ENCODE data around the gene IFT57. TPM values are rescaled to one million over a fixed set of nuclear protein-coding genes. Genes with fewer than 3 reads are reported as not detected.

Gene IFT57
- total RNA-seq, 1 donor from 2014 or later: 17.9 TPM

DNA sequence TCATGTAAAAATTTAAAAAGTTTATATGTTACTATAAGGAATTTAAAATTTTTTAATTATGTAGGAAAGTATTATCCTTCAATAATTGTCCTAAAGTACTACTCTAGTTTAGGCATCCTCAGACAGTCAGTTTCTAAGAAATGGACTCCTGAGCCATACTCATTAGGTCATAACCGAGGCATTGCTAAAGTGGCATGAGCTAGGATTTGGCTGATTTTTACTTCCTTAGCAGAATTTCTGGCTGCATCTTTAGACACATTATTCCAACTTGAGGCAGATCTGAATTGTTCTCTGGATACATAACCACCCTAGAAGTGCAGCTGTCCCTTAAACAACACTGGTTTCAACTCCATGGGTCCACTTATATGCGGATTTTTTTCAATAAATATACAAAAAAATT is 38.3 kb downstream of the IFT57 start:
- DNase-seq (ENCODE audit: low read depth): no peak
- no peak overlapping the region for H3K4me3 ChIP-seq (ENCODE audit: low read depth, low read length)
- no peaks in the 10 kb centered on the region for H3K36me3 ChIP-seq (ENCODE audit: control insufficient read depth, insufficient read depth, low read length)
- H3K27me3 ChIP-seq (ENCODE audit: control insufficient read depth, insufficient read depth, low read length): no peaks in the 10 kb centered on the region
- TF ChIP-seq, protein P1, sequence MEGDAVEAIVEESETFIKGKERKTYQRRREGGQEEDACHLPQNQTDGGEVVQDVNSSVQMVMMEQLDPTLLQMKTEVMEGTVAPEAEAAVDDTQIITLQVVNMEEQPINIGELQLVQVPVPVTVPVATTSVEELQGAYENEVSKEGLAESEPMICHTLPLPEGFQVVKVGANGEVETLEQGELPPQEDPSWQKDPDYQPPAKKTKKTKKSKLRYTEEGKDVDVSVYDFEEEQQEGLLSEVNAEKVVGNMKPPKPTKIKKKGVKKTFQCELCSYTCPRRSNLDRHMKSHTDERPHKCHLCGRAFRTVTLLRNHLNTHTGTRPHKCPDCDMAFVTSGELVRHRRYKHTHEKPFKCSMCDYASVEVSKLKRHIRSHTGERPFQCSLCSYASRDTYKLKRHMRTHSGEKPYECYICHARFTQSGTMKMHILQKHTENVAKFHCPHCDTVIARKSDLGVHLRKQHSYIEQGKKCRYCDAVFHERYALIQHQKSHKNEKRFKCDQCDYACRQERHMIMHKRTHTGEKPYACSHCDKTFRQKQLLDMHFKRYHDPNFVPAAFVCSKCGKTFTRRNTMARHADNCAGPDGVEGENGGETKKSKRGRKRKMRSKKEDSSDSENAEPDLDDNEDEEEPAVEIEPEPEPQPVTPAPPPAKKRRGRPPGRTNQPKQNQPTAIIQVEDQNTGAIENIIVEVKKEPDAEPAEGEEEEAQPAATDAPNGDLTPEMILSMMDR (IDR thresholded peaks at IDR 0.05; ENCODE audit: insufficient read depth, low read length, poor library complexity, severe bottlenecking): no peak

DNA sequence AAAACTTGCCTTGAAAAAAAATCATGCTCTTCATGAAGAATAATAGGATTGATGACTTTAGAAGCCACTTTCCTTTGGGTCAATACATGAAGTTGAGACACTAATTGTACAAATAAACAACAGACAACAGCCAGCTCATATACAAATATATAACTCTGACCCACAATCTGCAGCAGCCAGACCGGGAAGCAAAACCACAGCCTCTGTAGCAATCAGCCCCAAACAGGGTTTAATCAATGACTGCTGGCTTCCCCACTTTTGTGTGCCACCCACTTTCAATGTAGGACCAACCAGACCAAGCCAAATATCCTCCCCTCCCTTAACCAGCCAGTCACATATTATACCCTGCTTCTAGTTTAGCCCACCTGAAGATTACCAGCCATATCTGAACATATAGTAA is 39.0 kb downstream of the IFT57 start:
- Histone ChIP-seq H3K27me3 (ENCODE audit: control insufficient read depth, insufficient read depth, low read length) (no peaks in the 10 kb centered on the region), H3K36me3 (ENCODE audit: control insufficient read depth, insufficient read depth, low read length) (no peaks in the 10 kb centered on the region), H3K4me3 (ENCODE audit: low read depth, low read length) (no peak overlapping the region)
- TF ChIP-seq, protein P1 (IDR thresholded peaks at IDR 0.05; ENCODE audit: insufficient read depth, low read length, poor library complexity, severe bottlenecking): no peak
- no peak for DNase-seq (ENCODE audit: low read depth)

DNA sequence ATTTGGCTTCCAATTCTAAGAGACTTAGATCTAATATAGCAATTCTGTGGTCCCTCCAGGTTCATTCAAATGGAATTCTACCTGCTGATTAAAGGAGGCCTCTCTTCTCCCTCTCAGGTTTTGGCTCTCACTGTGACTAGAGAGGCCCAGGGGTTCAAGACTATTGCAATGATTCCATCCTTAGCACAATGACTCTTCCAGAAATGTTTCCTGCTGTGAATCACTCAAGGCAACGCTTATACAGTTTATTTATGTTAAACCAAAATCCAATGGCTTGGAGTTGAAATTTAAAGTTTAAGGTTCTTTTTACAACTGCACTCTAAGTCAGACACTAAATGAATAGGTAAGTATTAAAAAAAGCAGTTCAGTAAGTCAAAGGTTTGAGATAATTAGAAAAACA is 39.9 kb downstream of the IFT57 start:
- TF ChIP-seq, protein P1 (IDR thresholded peaks at IDR 0.05; ENCODE audit: insufficient read depth, low read length, poor library complexity, severe bottlenecking): no peak
- Histone ChIP-seq H3K4me3 (ENCODE audit: low read depth, low read length) (no peak overlapping the region), H3K36me3 (ENCODE audit: control insufficient read depth, insufficient read depth, low read length) (no peaks in the 10 kb centered on the region), H3K27me3 (ENCODE audit: control insufficient read depth, insufficient read depth, low read length) (no peaks in the 10 kb centered on the region)
- no peak for DNase-seq (ENCODE audit: low read depth)

DNA sequence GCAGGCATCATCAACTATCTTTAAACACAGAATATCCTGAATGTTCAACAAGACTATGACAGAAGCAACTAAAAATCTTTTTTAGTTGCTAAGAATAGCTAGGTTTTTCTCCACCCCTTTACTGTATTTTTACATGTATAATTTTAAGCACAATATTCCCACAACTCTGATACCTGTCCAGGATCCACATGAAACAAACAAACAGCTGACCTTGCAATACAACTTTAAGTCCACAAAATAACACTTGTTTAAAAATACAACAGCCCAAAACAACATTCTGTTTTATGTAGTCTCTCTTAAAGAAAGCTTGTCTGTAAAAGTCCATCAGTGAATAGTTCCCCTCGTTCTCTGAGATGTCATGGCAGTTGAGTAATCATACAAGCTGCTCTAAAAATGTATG is 41.1 kb downstream of the IFT57 start:
- Histone ChIP-seq H3K36me3 (ENCODE audit: control insufficient read depth, insufficient read depth, low read length) (no peaks in the 10 kb centered on the region), H3K27me3 (ENCODE audit: control insufficient read depth, insufficient read depth, low read length) (no peaks in the 10 kb centered on the region), H3K4me3 (ENCODE audit: low read depth, low read length) (no peak overlapping the region)
- no peak for DNase-seq (ENCODE audit: low read depth)
- TF ChIP-seq, protein P1 (IDR thresholded peaks at IDR 0.05; ENCODE audit: insufficient read depth, low read length, poor library complexity, severe bottlenecking): no peak

DNA sequence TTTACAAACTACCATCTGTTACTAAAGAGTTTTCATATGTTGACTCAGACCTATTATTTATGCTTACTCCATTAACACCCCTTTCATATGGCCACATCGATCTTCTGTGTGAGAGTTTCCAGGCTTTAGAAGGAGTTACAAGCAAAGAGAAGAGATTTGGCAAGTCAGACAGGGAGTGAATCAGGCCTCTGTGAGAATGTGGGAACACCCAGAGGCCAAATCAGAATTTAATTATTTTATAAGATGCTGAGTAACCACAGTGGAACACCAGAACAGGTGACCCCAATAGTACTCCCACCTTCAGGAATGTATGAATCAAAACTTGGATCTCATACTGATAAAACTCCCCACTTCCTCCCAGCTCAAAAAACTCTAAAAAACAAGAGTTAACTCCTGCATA is 42.0 kb downstream of the IFT57 start:
- no peak for DNase-seq (ENCODE audit: low read depth)

DNA sequence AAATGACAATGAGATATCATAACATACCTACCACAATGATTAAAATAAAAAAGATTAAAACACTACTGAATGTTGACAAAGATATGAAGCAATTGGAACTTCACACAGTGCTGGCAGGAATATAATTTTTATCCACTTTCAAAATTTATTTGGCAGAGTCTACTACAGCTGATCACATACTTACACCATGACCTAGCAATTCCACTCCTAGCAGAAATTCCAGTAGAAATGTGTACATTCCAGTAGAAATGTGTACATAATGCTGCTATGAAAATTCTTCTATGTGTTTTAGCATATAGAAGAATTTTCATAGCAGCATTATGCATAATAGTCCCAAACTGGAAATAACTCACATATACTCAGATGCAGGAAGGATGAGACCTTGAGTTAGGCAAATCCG is 43.5 kb downstream of the IFT57 start:
- Histone ChIP-seq H3K27me3 (ENCODE audit: control insufficient read depth, insufficient read depth, low read length) (no peaks in the 10 kb centered on the region), H3K4me3 (ENCODE audit: low read depth, low read length) (no peak overlapping the region), H3K36me3 (ENCODE audit: control insufficient read depth, insufficient read depth, low read length) (no peaks in the 10 kb centered on the region)
- no peak for DNase-seq (ENCODE audit: low read depth)
- TF ChIP-seq, protein P1 (IDR thresholded peaks at IDR 0.05; ENCODE audit: insufficient read depth, low read length, poor library complexity, severe bottlenecking): no peak

More for the DNA sequence above, 42.0 kb downstream of the IFT57 start:
- H3K36me3 ChIP-seq (ENCODE audit: control insufficient read depth, insufficient read depth, low read length): no peaks in the 10 kb centered on the region
- no peak overlapping the region for H3K4me3 ChIP-seq (ENCODE audit: low read depth, low read length)
- TF ChIP-seq, protein P1 (IDR thresholded peaks at IDR 0.05; ENCODE audit: insufficient read depth, low read length, poor library complexity, severe bottlenecking): no peak
- H3K27me3 ChIP-seq (ENCODE audit: control insufficient read depth, insufficient read depth, low read length): no peaks in the 10 kb centered on the region

Data from kidney epithelial cell (primary cell).